MCF 10A (cell line): ENCODE data around the gene PDGFC. TPM values are rescaled to one million over a fixed set of nuclear protein-coding genes. Genes with fewer than 3 reads are reported as not detected.

ENCODE experiments used
- BruUV-seq: library from RNA; stranded (reverse); fragments of 400-500 nt; replicated peaks from 2 replicates; lab custom pipeline; 2021; lab: Mats Ljungman, UMichigan
- CTCF ChIA-PET: fragments of 300-600 bp; sonication (Branson Sonifier 250); formaldehyde crosslinking; extraction: SDS; loops from one replicate; lab custom pipeline; 2021; ENCODE audit warnings: antibody characterized with exemption, inconsistent platforms; lab: Yijun Ruan, JAX
- POLR2A ChIA-PET: fragments of 300-600, 350-650 bp; sonication (Branson Sonifier 250); formaldehyde crosslinking; extraction: SDS; loops from one replicate; lab custom pipeline; 2020; ENCODE audit warnings: antibody characterized with exemption, inconsistent platforms; lab: Yijun Ruan, JAX
- DNase-seq: peaks from one replicate; pipeline ENCODE4 v3.0.0-alpha.2; 2018; ENCODE audit not compliant: unreplicated experiment
- H3K27ac Mint-ChIP-seq: one replicate; pipeline ENCODE4 v1.8.0; 2022; ENCODE audit warnings: mild to moderate bottlenecking, low read depth, mixed read lengths; ENCODE audit not compliant: unreplicated experiment
- H3K27me3 Mint-ChIP-seq: one replicate; pipeline ENCODE4 v1.8.0; 2022; ENCODE audit warnings: mixed read lengths; ENCODE audit not compliant: insufficient read depth, unreplicated experiment
- H3K36me3 Mint-ChIP-seq: one replicate; pipeline ENCODE4 v1.8.0; 2022; ENCODE audit warnings: mild to moderate bottlenecking, moderate library complexity, mixed read lengths; ENCODE audit not compliant: insufficient read depth, unreplicated experiment
- H3K4me1 Mint-ChIP-seq: one replicate; pipeline ENCODE4 v1.8.0; 2022; ENCODE audit warnings: mixed read lengths; ENCODE audit not compliant: insufficient read depth, unreplicated experiment
- H3K4me3 Mint-ChIP-seq: one replicate; pipeline ENCODE4 v1.8.0; 2022; ENCODE audit warnings: mild to moderate bottlenecking, moderate library complexity, mixed read lengths; ENCODE audit not compliant: unreplicated experiment
- H3K9me3 Mint-ChIP-seq: one replicate; pipeline ENCODE4 v1.8.0; 2022; ENCODE audit warnings: mixed read lengths; ENCODE audit not compliant: unreplicated experiment
- CTCF ChIP-seq: fragments of 200-600 bp; IDR thresholded peaks from one replicate; pipeline ENCODE4 v1.8.0; 2022; ENCODE audit warnings: antibody characterized with exemption, mild to moderate bottlenecking; ENCODE audit not compliant: unreplicated experiment
- intact Hi-C: fragments of 100-400 bp; cut with micrococcal nuclease; formaldehyde crosslinking; loops from 2 replicates; pipeline ENCODE4 v1.14.1; 2022
- total RNA-seq: library from RNA; stranded (reverse); gene quantifications from 2 replicates; pipeline ENCODE4 v1.2.3, GENCODE V29; 2022

The PDGFC gene
- total RNA-seq, 1 experiment from 2014 or later: 74.8 TPM

DNA sequence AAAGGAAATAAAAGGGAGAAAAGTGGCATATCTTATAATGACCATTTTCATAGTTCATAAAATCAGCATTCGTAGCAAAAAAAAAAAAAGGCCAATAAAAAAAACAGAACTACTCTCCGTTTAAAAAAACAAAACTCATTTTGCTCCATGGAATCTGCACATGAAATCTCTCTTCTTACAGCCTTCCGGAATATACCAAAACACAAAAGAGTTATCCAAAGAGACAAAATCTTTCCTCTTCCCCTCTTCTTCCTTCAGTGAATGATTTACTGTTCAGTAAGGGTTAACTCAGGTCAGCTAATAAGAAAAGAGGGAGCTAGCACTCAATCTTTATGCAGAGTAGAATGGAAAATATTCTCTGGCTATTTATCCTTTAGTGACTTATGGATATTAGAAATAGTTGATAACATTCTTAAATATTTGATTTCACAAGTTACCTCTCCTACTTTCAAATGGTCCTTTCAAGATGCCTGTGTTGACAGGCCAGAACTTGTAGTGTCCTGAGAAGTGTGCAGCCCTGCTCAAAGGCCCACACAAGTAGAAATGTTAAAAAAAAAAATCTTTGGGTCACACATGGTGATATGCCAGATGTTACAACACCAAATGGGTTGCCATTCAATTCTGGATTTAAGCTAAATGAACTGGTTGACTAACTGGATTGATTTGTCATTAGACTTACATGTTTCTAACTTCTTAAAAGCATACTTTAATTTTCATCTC is 42.1 kb downstream of the PDGFC start:
- CTCF ChIA-PET: interaction anchor here (0.6 to 0.9 kb wide), 2 partner anchors 88 to 1135 kb away, joined by 3 read pairs; no protein-coding TSS in a partner anchor
- peaks cover 45% of the 10 kb centered on the region for H3K4me1 Mint-ChIP-seq
- no TSS peak for BruUV-seq
- TF ChIP-seq CTCF: no peak
- H3K4me3 Mint-ChIP-seq: peak overlapping the region; percentile 10
- POLR2A ChIA-PET: interaction anchor here (0.6 to 2.9 kb wide), 15 partner anchors 18 to 158 kb away, joined by 3 to 15 read pairs (median 4); no protein-coding TSS in a partner anchor
- H3K27me3 Mint-ChIP-seq: no peaks in the 10 kb centered on the region
- intact Hi-C loops: no loop called here
- peak overlapping the region; percentile 86 for H3K27ac Mint-ChIP-seq
- peaks cover 14% of the 10 kb centered on the region for H3K9me3 Mint-ChIP-seq
- H3K36me3 Mint-ChIP-seq: peaks cover 20% of the 10 kb centered on the region
- peak; percentile 61 for DNase-seq

- Mint-ChIP-seq H3K4me3 (no peak overlapping the region), H3K36me3 (peaks cover 20% of the 10 kb centered on the region), H3K4me1 (peaks cover 53% of the 10 kb centered on the region), H3K27me3 (no peaks in the 10 kb centered on the region), H3K9me3 (peaks cover 11% of the 10 kb centered on the region), H3K27ac (peak overlapping the region; percentile 61)
- TF ChIP-seq CTCF: no peak
- ChIA-PET POLR2A (no interaction called here), CTCF (no interaction called here)
- no peak for DNase-seq
- BruUV-seq: no TSS peak
- intact Hi-C loops: no loop called here
These were observed 46.8 kb downstream of the PDGFC start for GRCh38 chr4:156924774-156925315.

- no peaks in the 10 kb centered on the region for H3K27me3 Mint-ChIP-seq
- DNase-seq: no peak
- no TSS peak for BruUV-seq
- H3K4me1 Mint-ChIP-seq: peaks cover 40% of the 10 kb centered on the region
- peak overlapping the region; percentile 1 for H3K27ac Mint-ChIP-seq
- H3K4me3 Mint-ChIP-seq: no peak overlapping the region
- CTCF ChIA-PET: no interaction called here
- H3K9me3 Mint-ChIP-seq: peaks cover 14% of the 10 kb centered on the region
- POLR2A ChIA-PET: interaction anchor here (1.1 kb wide), 1 partner anchor 145 kb away, joined by 3 read pairs; no protein-coding TSS in a partner anchor
- peaks cover 20% of the 10 kb centered on the region for H3K36me3 Mint-ChIP-seq
- intact Hi-C loops: no loop called here
- TF ChIP-seq CTCF: no peak
These were observed 48.1 kb downstream of the PDGFC start for GRCh38 chr4:156923525-156923924.

- TF ChIP-seq CTCF: no peak
- POLR2A ChIA-PET: interaction anchor here (0.6 to 1.6 kb wide), 2 partner anchors 9 to 120 kb away, joined by 3 to 6 read pairs; no protein-coding TSS in a partner anchor
- no TSS peak for BruUV-seq
- no peak overlapping the region for H3K27ac Mint-ChIP-seq
- H3K4me3 Mint-ChIP-seq: no peak overlapping the region
- H3K4me1 Mint-ChIP-seq: peaks cover 16% of the 10 kb centered on the region
- H3K36me3 Mint-ChIP-seq: no peaks in the 10 kb centered on the region
- CTCF ChIA-PET: interaction anchor here (0.6 to 1.1 kb wide), 3 partner anchors 43 to 130 kb away, joined by 3 to 4 read pairs (median 3); no protein-coding TSS in a partner anchor
- no peak for DNase-seq
- peaks cover 7% of the 10 kb centered on the region for H3K9me3 Mint-ChIP-seq
- H3K27me3 Mint-ChIP-seq: no peaks in the 10 kb centered on the region
- intact Hi-C loops: no loop called here
These were observed 56.4 kb downstream of the PDGFC start for GRCh38 chr4:156915221-156915620.
